ENCODE data around the gene RPS19BP1.

RPS19BP1 gene

GRCh38 chr22:39512026-39512425, 20.5 kb downstream of the RPS19BP1 start:
- TF ChIP-seq EZH2phosphoT487 (IDR thresholded peaks at IDR 0.05; ENCODE audit: borderline replicate concordance, low read length), result no peak
- TF ChIP-seq, protein P1, sequence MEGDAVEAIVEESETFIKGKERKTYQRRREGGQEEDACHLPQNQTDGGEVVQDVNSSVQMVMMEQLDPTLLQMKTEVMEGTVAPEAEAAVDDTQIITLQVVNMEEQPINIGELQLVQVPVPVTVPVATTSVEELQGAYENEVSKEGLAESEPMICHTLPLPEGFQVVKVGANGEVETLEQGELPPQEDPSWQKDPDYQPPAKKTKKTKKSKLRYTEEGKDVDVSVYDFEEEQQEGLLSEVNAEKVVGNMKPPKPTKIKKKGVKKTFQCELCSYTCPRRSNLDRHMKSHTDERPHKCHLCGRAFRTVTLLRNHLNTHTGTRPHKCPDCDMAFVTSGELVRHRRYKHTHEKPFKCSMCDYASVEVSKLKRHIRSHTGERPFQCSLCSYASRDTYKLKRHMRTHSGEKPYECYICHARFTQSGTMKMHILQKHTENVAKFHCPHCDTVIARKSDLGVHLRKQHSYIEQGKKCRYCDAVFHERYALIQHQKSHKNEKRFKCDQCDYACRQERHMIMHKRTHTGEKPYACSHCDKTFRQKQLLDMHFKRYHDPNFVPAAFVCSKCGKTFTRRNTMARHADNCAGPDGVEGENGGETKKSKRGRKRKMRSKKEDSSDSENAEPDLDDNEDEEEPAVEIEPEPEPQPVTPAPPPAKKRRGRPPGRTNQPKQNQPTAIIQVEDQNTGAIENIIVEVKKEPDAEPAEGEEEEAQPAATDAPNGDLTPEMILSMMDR (IDR thresholded peaks at IDR 0.05; ENCODE audit: low read depth, low read length, poor library complexity, severe bottlenecking), result no peak
- H3K4me2 ChIP-seq (ENCODE audit: low read length), result no peak overlapping the region
- H3K27ac ChIP-seq (ENCODE audit: low read depth, low read length), result no peak overlapping the region
- peaks cover 19% of the 10 kb centered on the region for H4K20me1 ChIP-seq (ENCODE audit: control insufficient read depth, insufficient read depth, low read depth, low read length)
- H3K4me1 ChIP-seq (ENCODE audit: control insufficient read depth, low read length), result peaks cover 20% of the 10 kb centered on the region
- H3K36me3 ChIP-seq (ENCODE audit: control insufficient read depth, low read length), result peaks cover 97% of the 10 kb centered on the region
- H3K27me3 ChIP-seq (ENCODE audit: control insufficient read depth, low read length), result no peaks in the 10 kb centered on the region
- H3K4me3 ChIP-seq (ENCODE audit: low read length), result no peak overlapping the region
- no peaks in the 10 kb centered on the region for H3K9me3 ChIP-seq (ENCODE audit: control insufficient read depth, insufficient read depth, low read length)
- H3K9me2 ChIP-seq (replicated peaks; ENCODE audit: control insufficient read depth, low read length), result no peaks in the 10 kb centered on the region
- peaks cover 81% of the 10 kb centered on the region for H3K79me2 ChIP-seq (ENCODE audit: control insufficient read depth, low read length)
- peaks cover 10% of the 10 kb centered on the region for H3F3A ChIP-seq (ENCODE audit: control insufficient read depth, insufficient read depth)

- H3K27ac ChIP-seq (ENCODE audit: low read depth, low read length), result no peak overlapping the region
- peaks cover 84% of the 10 kb centered on the region for H3K79me2 ChIP-seq (ENCODE audit: control insufficient read depth, low read length)
- peaks cover 98% of the 10 kb centered on the region for H3K36me3 ChIP-seq (ENCODE audit: control insufficient read depth, low read length)
- H3K4me1 ChIP-seq (ENCODE audit: control insufficient read depth, low read length), result peaks cover 20% of the 10 kb centered on the region
- no peak overlapping the region for H3K4me3 ChIP-seq (ENCODE audit: low read length)
- H3K27me3 ChIP-seq (ENCODE audit: control insufficient read depth, low read length), result no peaks in the 10 kb centered on the region
- peaks cover 2% of the 10 kb centered on the region; the same call in 1 of the 2 replicates for H3F3A ChIP-seq (ENCODE audit: control insufficient read depth, insufficient read depth)
- TF ChIP-seq EZH2phosphoT487 (IDR thresholded peaks at IDR 0.05; ENCODE audit: borderline replicate concordance, low read length), result no peak
- TF ChIP-seq, protein P1 (IDR thresholded peaks at IDR 0.05; ENCODE audit: low read depth, low read length, poor library complexity, severe bottlenecking), result no peak
- no peak overlapping the region for H3K4me2 ChIP-seq (ENCODE audit: low read length)
- H3K9me2 ChIP-seq (replicated peaks; ENCODE audit: control insufficient read depth, low read length), result no peaks in the 10 kb centered on the region
- H3K9me3 ChIP-seq (ENCODE audit: control insufficient read depth, insufficient read depth, low read length), result no peaks in the 10 kb centered on the region
- H4K20me1 ChIP-seq (ENCODE audit: control insufficient read depth, insufficient read depth, low read depth, low read length), result peaks cover 19% of the 10 kb centered on the region
Observed at GRCh38 chr22:39511226-39511625, 21.3 kb downstream of the RPS19BP1 start.

DNA sequence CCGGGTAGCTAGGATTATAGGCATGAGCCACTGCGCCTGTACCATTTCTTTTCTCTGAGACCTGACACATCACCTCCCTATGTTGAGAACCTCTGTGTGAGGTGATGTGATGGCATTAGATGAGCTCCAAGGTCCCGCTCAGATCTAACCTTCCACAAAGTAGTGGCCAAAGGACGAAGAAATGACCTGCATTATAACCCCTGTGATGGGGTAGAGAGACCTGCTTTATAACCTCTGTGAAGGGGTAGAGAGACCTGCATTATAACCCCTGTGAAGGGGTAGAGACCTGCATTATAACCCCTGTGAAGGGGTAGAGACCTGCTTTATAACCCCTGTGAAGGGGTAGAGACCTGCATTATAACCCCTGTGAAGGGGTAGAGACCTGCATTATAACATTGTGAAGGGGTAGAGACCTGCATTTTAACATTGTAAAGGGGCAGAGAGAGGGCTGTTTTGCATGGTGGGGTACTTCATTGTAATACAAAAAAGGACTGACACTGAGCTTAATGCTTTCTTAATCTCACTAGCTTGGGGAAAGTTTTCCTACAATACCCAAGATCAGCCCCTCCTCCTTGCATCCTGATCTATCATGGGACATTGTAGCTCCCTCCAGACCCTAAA, 21.9 kb downstream of the RPS19BP1 start:
- H3K9me3 ChIP-seq (ENCODE audit: control insufficient read depth, insufficient read depth, low read length), result no peaks in the 10 kb centered on the region
- H3K4me3 ChIP-seq (ENCODE audit: low read length), result no peak overlapping the region
- TF ChIP-seq, protein P1 (IDR thresholded peaks at IDR 0.05; ENCODE audit: low read depth, low read length, poor library complexity, severe bottlenecking), result no peak
- no peak for TF ChIP-seq EZH2phosphoT487 (IDR thresholded peaks at IDR 0.05; ENCODE audit: borderline replicate concordance, low read length)
- H3K9me2 ChIP-seq (replicated peaks; ENCODE audit: control insufficient read depth, low read length), result no peaks in the 10 kb centered on the region
- H3K79me2 ChIP-seq (ENCODE audit: control insufficient read depth, low read length), result peaks cover 86% of the 10 kb centered on the region
- H3K27ac ChIP-seq (ENCODE audit: low read depth, low read length), result no peak overlapping the region
- H3K27me3 ChIP-seq (ENCODE audit: control insufficient read depth, low read length), result no peaks in the 10 kb centered on the region
- H3K4me1 ChIP-seq (ENCODE audit: control insufficient read depth, low read length), result peaks cover 16% of the 10 kb centered on the region
- peaks cover 2% of the 10 kb centered on the region; the same call in 1 of the 2 replicates for H3F3A ChIP-seq (ENCODE audit: control insufficient read depth, insufficient read depth)
- peaks cover 98% of the 10 kb centered on the region for H3K36me3 ChIP-seq (ENCODE audit: control insufficient read depth, low read length)
- no peak overlapping the region for H3K4me2 ChIP-seq (ENCODE audit: low read length)
- H4K20me1 ChIP-seq (ENCODE audit: control insufficient read depth, insufficient read depth, low read depth, low read length), result peaks cover 19% of the 10 kb centered on the region

Measured in DOHH2 (cell line).